GM12878 (cell line): ENCODE results near the gene EMID1. TPM values are rescaled to one million over a fixed set of nuclear protein-coding genes. Genes with fewer than 3 reads are reported as not detected.

Experiments
- ATAC-seq: fragments of 200-7000 bp; cut with Tn5 transposase; 3 replicates; pipeline ENCODE4 v1.9.1; 2020; ENCODE audit warnings: mild to moderate bottlenecking, moderate library complexity
- BruUV-seq: library from RNA; stranded (reverse); fragments of 400-500 nt; replicated peaks from 2 replicates; lab custom pipeline; 2021; lab: Mats Ljungman, UMichigan
- CTCF ChIA-PET: fragments of 300-600 bp; sonication (Branson Sonifier 250); formaldehyde crosslinking; extraction: SDS; loops from one replicate; lab custom pipeline; 2021; ENCODE audit warnings: inconsistent platforms; lab: Yijun Ruan, JAX
- POLR2A ChIA-PET: fragments of 350-600 bp; formaldehyde crosslinking; extraction: SDS; loops from one replicate; lab custom pipeline; 2021; ENCODE audit warnings: inconsistent platforms; lab: Charles Lee
- RAD21 ChIA-PET: fragments of 300-600 bp; sonication (Branson Sonifier 250); formaldehyde crosslinking; loops from one replicate; lab custom pipeline; 2023; ENCODE audit warnings: antibody characterized with exemption; ENCODE audit not compliant: unreplicated experiment; lab: Charles Lee
- SMC1A ChIA-PET: fragments of 300-600 bp; sonication (Branson Sonifier 250); formaldehyde crosslinking; loops from one replicate; lab custom pipeline; 2023; ENCODE audit not compliant: unreplicated experiment, uncharacterized antibody; lab: Charles Lee
- DNase-seq: peaks from one replicate; pipeline ENCODE4 v3.0.0-alpha.2; 2011; ENCODE audit warnings: low read depth, low spot score
- FAIRE-seq: peaks from 3 replicates; lab custom pipeline; 2011; peaks lifted over from hg19 to GRCh38; lab: Jason Lieb, UNC
- H2AFZ ChIP-seq: 2 replicates; pipeline ENCODE4 v1.6.0; 2011; ENCODE audit warnings: low read depth, low read length, control low read depth; ENCODE audit not compliant: control insufficient read depth
- H3K27ac ChIP-seq: 2 replicates; pipeline ENCODE4 v1.5.1; 2011; ENCODE audit warnings: control low read depth; ENCODE audit not compliant: control insufficient read depth, insufficient read depth
- H3K27me3 ChIP-seq, 2 experiments: replicated peaks in 1 of 2; 2 replicates each; pipeline versions ENCODE4 v1.6.0 to v1.6.1; 2011; ENCODE audit warnings: low read length in 1 of 2; ENCODE audit not compliant: control insufficient read depth in 2 of 2, insufficient read depth in 2 of 2
- H3K36me3 ChIP-seq, 2 experiments: 2 replicates each; pipeline ENCODE4 v1.5.1; 2011; ENCODE audit warnings: low read length in 1 of 2; ENCODE audit not compliant: control insufficient read depth in 2 of 2, insufficient read depth in 2 of 2
- H3K4me1 ChIP-seq: 2 replicates; pipeline ENCODE4 v1.6.1; 2011; ENCODE audit warnings: mild to moderate bottlenecking, low read length, moderate library complexity, mixed read lengths; ENCODE audit not compliant: control insufficient read depth, insufficient read depth
- H3K4me2 ChIP-seq: 2 replicates; pipeline ENCODE4 v1.6.0; 2011; ENCODE audit warnings: control low read depth; ENCODE audit not compliant: control insufficient read depth, insufficient read depth
- H3K4me3 ChIP-seq: fragments of 200-600 bp; sonication (generic); 2 replicates; pipeline ENCODE4 v1.5.1; 2016
- H3K79me2 ChIP-seq: 2 replicates; pipeline ENCODE4 v1.6.0; 2011; ENCODE audit warnings: low read length; ENCODE audit not compliant: control insufficient read depth, insufficient read depth
- H3K9ac ChIP-seq: 2 replicates; pipeline ENCODE4 v1.8.0; 2011; ENCODE audit warnings: low read length, control low read depth, mixed read lengths; ENCODE audit not compliant: control insufficient read depth, insufficient read depth
- H3K9me3 ChIP-seq: replicated peaks from 3 replicates; pipeline ENCODE4 v1.5.1; 2011; ENCODE audit warnings: mild to moderate bottlenecking, low read length; ENCODE audit not compliant: control insufficient read depth, insufficient read depth
- H4K20me1 ChIP-seq: 2 replicates; pipeline ENCODE4 v1.6.0; 2011; ENCODE audit not compliant: control insufficient read depth, insufficient read depth
- ATF3 ChIP-seq: IDR thresholded peaks from 2 replicates; pipeline ENCODE4 v1.6.1; 2011; ENCODE audit warnings: low read depth, mild to moderate bottlenecking, low read length, moderate library complexity, borderline replicate concordance; ENCODE audit errors: extremely low read depth
- ESRRA ChIP-seq: IDR thresholded peaks from 2 replicates; pipeline ENCODE4 v1.6.1; 2012; ENCODE audit warnings: mild to moderate bottlenecking, low read length, improper control_type of control experiment
- PBX3 ChIP-seq: IDR thresholded peaks from 2 replicates; pipeline ENCODE4 v1.6.1; 2011; ENCODE audit warnings: mild to moderate bottlenecking, low read depth, low read length, moderate library complexity; ENCODE audit not compliant: insufficient replicate concordance
- RB1 ChIP-seq: fragments of 450-650 bp; formaldehyde crosslinking; IDR thresholded peaks from 2 replicates; pipeline ENCODE4 v1.6.1; 2017; ENCODE audit warnings: mild to moderate bottlenecking, borderline replicate concordance
- SKIL ChIP-seq: fragments of 450-650 bp; IDR thresholded peaks from 2 replicates; pipeline ENCODE4 v1.6.1; 2017; ENCODE audit warnings: mild to moderate bottlenecking, low read depth, inconsistent platforms; ENCODE audit not compliant: poor library complexity, severe bottlenecking
- SMC3 ChIP-seq: IDR thresholded peaks from 2 replicates; pipeline ENCODE4 v1.6.1; 2011; ENCODE audit warnings: low read length, improper control_type of control experiment, borderline replicate concordance
- TCF12 ChIP-seq: IDR thresholded peaks from 2 replicates; pipeline ENCODE4 v1.6.1; 2011; ENCODE audit warnings: low read depth, mild to moderate bottlenecking, low read length
- ZNF384 ChIP-seq: IDR thresholded peaks from 2 replicates; pipeline ENCODE4 v1.6.1; 2012; ENCODE audit warnings: low read depth, mild to moderate bottlenecking, low read length, improper control_type of control experiment, borderline replicate concordance
- WGBS: methylation state at CpG from one replicate; pipeline ENCODE4 v1.1.6; 2016; ENCODE audit warnings: low lambda C conversion rate; ENCODE audit not compliant: insufficient replicate concordance, insufficient coverage; ENCODE audit errors: missing lambda C conversion rate; 5-methylcytosine and 5-hydroxymethylcytosine counted together
- in situ Hi-C: fragments of 300-500 bp; cut with MboI; formaldehyde crosslinking; loops from 9 replicates; pipeline ENCODE4 v1.14.3; 2018; ENCODE audit warnings: mixed read lengths
- intact Hi-C: fragments of 100-400 bp; cut with micrococcal nuclease; formaldehyde crosslinking; loops from one replicate; pipeline ENCODE4 v1.14.2; 2022; ENCODE audit not compliant: unreplicated experiment
- polyA plus RNA-seq, 11 experiments: library from polyadenylated mRNA; depleted of rRNA in 4 of 11; unstranded in 6 of 11; stranded (reverse) in 5 of 11; fragments of >200 nt; fragmentation: Nextera tagmentation in 4 of 11; fragmentation: Illumina TruSeq in 1 of 11; extraction: Ambion mirVana in 4 of 11; extraction: Trizol in 1 of 11; gene quantifications; 1 replicate in 1 of 11; 2 replicates in 10 of 11; pipeline versions ENCODE4 v1.2.1 to v1.2.3, GENCODE V29; 2011 to 2016; ENCODE audit warnings: inconsistent platforms in 2 of 11, missing spikeins in 2 of 11, low read depth in 1 of 11
- total RNA-seq, 4 experiments: library from RNA; depleted of rRNA in 3 of 4; stranded (reverse); fragments of >200 nt in 3 of 4; fragmentation: Illumina TruSeq in 1 of 4; extraction: Trizol in 1 of 4; gene quantifications; 2 replicates each; pipeline versions ENCODE4 v1.2.1 to v1.2.3, GENCODE V29; 2013 to 2021

Gene EMID1
- total and polyA plus RNA-seq, 10 of the 15 experiments (the other 5 are each of a cell fraction or from before 2014, with no cell fraction given) = 1.2 to 60.3 (median 12.0) TPM

- Histone ChIP-seq H3K9me3 (peaks cover 4% of the 10 kb centered on the region; the same call in 2 of the 3 replicates), H3K4me2 (no peak overlapping the region), H4K20me1 (no peaks in the 10 kb centered on the region), H3K4me3 (no peak overlapping the region), H3K27ac (no peak overlapping the region), H3K27me3 (no peaks in the 10 kb centered on the region; a peak in 1 of 4 replicates), H3K79me2 (no peaks in the 10 kb centered on the region), H3K9ac (no peak overlapping the region), H3K4me1 (peaks cover 27% of the 10 kb centered on the region), H2AFZ (no peak overlapping the region), H3K36me3 (no peaks in the 10 kb centered on the region)
- BruUV-seq = no TSS peak
- ATAC-seq (peak; percentile 19), FAIRE-seq (no peak), DNase-seq (no peak)
- no peak for TF ChIP-seq TCF12
- no peak for TF ChIP-seq ATF3
- intact Hi-C loops = loop anchor here (5.0 kb wide), 1 partner anchor 258 kb away; no protein-coding TSS in a partner anchor
- in situ Hi-C loops = loop anchor here (5.0 kb wide), 1 partner anchor 37 kb away; no protein-coding TSS in a partner anchor
- WGBS = 85% methylated on average over 11 of the region's 11 CpGs
- ChIA-PET RAD21 (interaction anchor here (1.0 to 4.9 kb wide), 5 partner anchors 11 to 80 kb away, joined by 4 to 153 read pairs (median 13); partner anchors contain the start of gene EMID1), SMC1A (interaction anchor here (1.2 to 6.2 kb wide), 2 partner anchors 36 to 45 kb away, joined by 3 to 165 read pairs; partner anchors contain the start of gene EMID1), CTCF (interaction anchor here (1.3 to 6.2 kb wide), 4 partner anchors 9 to 80 kb away, joined by 4 to 78 read pairs (median 8); partner anchors contain the start of gene EMID1), POLR2A (interaction anchor here (0.7 to 10.6 kb wide), 2 partner anchors 38 to 382 kb away, joined by 5 to 239 read pairs; partner anchors contain the start of gene EMID1)
These were observed 40.2 kb upstream of the EMID1 start for GRCh38 chr22:29165321-29166060.

GRCh38 chr22:29166180-29166579 is 39.5 kb upstream of the EMID1 start:
- CTCF ChIA-PET = interaction anchor here (1.0 to 6.2 kb wide), 7 partner anchors 9 to 79 kb away, joined by 3 to 78 read pairs (median 6); partner anchors contain the start of gene EMID1
- no peaks in the 10 kb centered on the region for H4K20me1 ChIP-seq
- no peak overlapping the region; the same call in 1 of the 2 replicates for H3K4me2 ChIP-seq
- no peak overlapping the region for H3K9ac ChIP-seq
- no TSS peak for BruUV-seq
- FAIRE-seq = no peak
- no peaks in the 10 kb centered on the region for H3K79me2 ChIP-seq
- in situ Hi-C loops = loop anchor here (5.0 kb wide), 1 partner anchor 36 kb away; no protein-coding TSS in a partner anchor
- H3K27ac ChIP-seq = peak overlapping the region; percentile 76; the same call in 1 of the 2 replicates
- POLR2A ChIA-PET = interaction anchor here (1.8 to 10.6 kb wide), 2 partner anchors 12 to 38 kb away, joined by 5 to 239 read pairs; partner anchors contain the start of gene EMID1
- ATAC-seq = peak; percentile 8
- peaks cover 27% of the 10 kb centered on the region for H3K4me1 ChIP-seq
- DNase-seq = no peak
- no peak overlapping the region for H3K4me3 ChIP-seq
- intact Hi-C loops = loop anchor here (5.0 kb wide), 1 partner anchor 259 kb away; no protein-coding TSS in a partner anchor
- 59% methylated on average over 6 of the region's 6 CpGs for WGBS
- SMC1A ChIA-PET = interaction anchor here (0.8 to 6.2 kb wide), 4 partner anchors 12 to 79 kb away, joined by 3 to 165 read pairs (median 4); partner anchors contain the start of gene EMID1
- RAD21 ChIA-PET = interaction anchor here (2.0 to 4.9 kb wide), 5 partner anchors 13 to 79 kb away, joined by 4 to 153 read pairs (median 13); partner anchors contain the start of gene EMID1
- no peaks in the 10 kb centered on the region; a peak in 1 of 4 replicates for H3K27me3 ChIP-seq
- H3K36me3 ChIP-seq = no peaks in the 10 kb centered on the region
- no peak overlapping the region for H2AFZ ChIP-seq
- H3K9me3 ChIP-seq = peaks cover 4% of the 10 kb centered on the region; the same call in 2 of the 3 replicates
- TF ChIP-seq SKIL (no peak), RB1 (no peak), TCF12 (peak; percentile 98), ZNF384 (peak; percentile 31; the same call in 1 of the 2 replicates), ESRRA (no peak), PBX3 (peak; percentile 21), SMC3 (no peak)
